ENCODE results near the gene SOS1.
A peak's percentile ranks its signal among the peaks of the same experiment; 100 is the strongest.
"Not testable (repeated sequence)": the region's sequence is repeated elsewhere in the genome, so short reads cannot be mapped to it uniquely, and the experiment has no call there.

The SOS1 gene

DNA sequence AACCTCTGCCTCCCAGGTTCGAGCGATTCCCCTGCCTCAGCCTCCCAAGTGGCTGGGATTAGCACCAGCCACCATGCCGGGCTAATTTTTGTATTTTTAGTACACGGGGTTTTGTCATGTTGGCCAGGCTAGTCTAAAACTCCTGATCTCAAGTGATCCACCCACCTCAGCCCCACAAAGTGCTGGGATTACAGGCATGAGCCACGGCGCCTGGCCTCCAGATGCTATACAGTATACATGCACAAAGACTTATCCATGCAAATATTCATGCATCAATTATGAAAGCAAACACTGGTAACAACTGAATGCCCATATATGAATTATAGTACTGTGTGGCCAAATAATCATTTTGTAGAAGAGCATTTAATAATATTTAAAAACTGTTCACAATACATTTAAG lies 36.0 kb upstream of the SOS1 start:
- no peak for DNase-seq
- H3K4me1 ChIP-seq, result peaks cover 0 to 69% (median 10%) of the 10 kb centered on the region in 4 donors
- H3K36me3 ChIP-seq, result no peaks in the 10 kb centered on the region
- H3K27ac ChIP-seq, result peak overlapping the region; percentile 7 to 37
- intact Hi-C loops (cut with DNase I; ENCODE audit: low total_unique reads), result no loop called here
- TF ChIP-seq, protein P1, sequence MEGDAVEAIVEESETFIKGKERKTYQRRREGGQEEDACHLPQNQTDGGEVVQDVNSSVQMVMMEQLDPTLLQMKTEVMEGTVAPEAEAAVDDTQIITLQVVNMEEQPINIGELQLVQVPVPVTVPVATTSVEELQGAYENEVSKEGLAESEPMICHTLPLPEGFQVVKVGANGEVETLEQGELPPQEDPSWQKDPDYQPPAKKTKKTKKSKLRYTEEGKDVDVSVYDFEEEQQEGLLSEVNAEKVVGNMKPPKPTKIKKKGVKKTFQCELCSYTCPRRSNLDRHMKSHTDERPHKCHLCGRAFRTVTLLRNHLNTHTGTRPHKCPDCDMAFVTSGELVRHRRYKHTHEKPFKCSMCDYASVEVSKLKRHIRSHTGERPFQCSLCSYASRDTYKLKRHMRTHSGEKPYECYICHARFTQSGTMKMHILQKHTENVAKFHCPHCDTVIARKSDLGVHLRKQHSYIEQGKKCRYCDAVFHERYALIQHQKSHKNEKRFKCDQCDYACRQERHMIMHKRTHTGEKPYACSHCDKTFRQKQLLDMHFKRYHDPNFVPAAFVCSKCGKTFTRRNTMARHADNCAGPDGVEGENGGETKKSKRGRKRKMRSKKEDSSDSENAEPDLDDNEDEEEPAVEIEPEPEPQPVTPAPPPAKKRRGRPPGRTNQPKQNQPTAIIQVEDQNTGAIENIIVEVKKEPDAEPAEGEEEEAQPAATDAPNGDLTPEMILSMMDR (IDR thresholded peaks at IDR 0.05), result no peak
- no peaks in the 10 kb centered on the region for H3K9me3 ChIP-seq
- H3K27me3 ChIP-seq, result no peaks in the 10 kb centered on the region
- H3K4me3 ChIP-seq, result no peak overlapping the region

- DNase-seq, result no peak
- intact Hi-C loops (cut with DNase I; ENCODE audit: low total_unique reads), result no loop called here
- no peaks in the 10 kb centered on the region for H3K9me3 ChIP-seq
- no peaks in the 10 kb centered on the region for H3K27me3 ChIP-seq
- no peak overlapping the region for H3K4me3 ChIP-seq
- TF ChIP-seq, protein P1 (IDR thresholded peaks at IDR 0.05), result no peak
- peaks cover 0 to 69% (median 7%) of the 10 kb centered on the region in 4 donors for H3K4me1 ChIP-seq
- peak overlapping the region; percentile 7 to 37 for H3K27ac ChIP-seq
- H3K36me3 ChIP-seq, result no peaks in the 10 kb centered on the region
Measured at GRCh38 chr2:39156107-39156506, 35.3 kb upstream of the SOS1 start.

DNA sequence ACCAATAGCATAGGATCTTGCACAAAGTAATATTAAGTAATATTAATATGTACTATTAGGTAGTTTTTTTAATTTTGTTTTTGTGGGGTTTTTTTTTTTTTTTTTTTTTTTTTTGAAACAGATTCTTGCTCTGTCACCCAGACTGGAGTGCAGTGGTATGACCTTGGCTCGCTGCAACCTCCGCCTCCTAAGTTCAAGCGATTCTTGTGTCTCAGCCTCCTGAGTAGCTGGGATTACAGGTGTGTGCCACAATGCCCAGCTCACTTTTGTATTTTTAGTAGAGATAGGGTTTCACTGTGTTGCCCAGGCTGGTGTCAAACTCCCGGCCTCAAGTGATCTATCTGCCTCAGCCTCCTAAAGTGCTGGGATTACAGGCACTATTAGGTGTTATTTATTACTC lies 34.7 kb upstream of the SOS1 start:
- H3K4me3 ChIP-seq; intact Hi-C loops (cut with DNase I; ENCODE audit: low total_unique reads); H3K27me3 ChIP-seq; H3K36me3 ChIP-seq; H3K9me3 ChIP-seq; DNase-seq: not testable (repeated sequence)
- Histone ChIP-seq H3K27ac (peak overlapping the region in 1 of 2 donors; percentile 49), H3K4me1 (peaks cover 0 to 69% (median 5%) of the 10 kb centered on the region in 4 donors)

DNA sequence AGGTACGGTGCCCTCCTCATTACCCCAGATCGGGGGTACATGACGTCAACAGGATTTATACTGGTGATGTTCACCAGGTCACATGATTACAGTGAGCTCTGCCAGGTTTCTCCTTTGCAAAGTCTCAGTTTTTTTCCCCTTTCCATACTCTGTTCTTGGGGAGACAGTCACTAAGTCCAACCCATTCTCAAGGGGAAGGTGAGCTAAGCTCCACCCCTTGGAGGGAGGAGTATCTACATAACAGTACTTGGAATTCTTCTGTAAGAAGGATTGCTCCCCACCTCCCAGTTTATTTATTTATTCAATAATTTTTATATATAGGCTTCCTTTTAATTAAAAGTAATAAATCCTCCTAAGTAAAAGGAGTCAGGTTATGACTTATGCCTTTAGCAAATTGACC lies 34.1 kb upstream of the SOS1 start:
- H3K9me3 ChIP-seq, result no peaks in the 10 kb centered on the region
- no peak overlapping the region for H3K4me3 ChIP-seq
- no peak for DNase-seq
- intact Hi-C loops (cut with DNase I; ENCODE audit: low total_unique reads), result no loop called here
- H3K27ac ChIP-seq, result no peak overlapping the region
- H3K36me3 ChIP-seq, result no peaks in the 10 kb centered on the region
- H3K27me3 ChIP-seq, result no peaks in the 10 kb centered on the region
- TF ChIP-seq, protein P1 (IDR thresholded peaks at IDR 0.05), result no peak
- peaks cover 0 to 63% (median 2%) of the 10 kb centered on the region in 4 donors for H3K4me1 ChIP-seq

- TF ChIP-seq, protein P1 (IDR thresholded peaks at IDR 0.05), result no peak
- Histone ChIP-seq H3K27ac (no peak overlapping the region), H3K4me3 (no peak overlapping the region), H3K4me1 (peaks cover 0 to 46% (median 1%) of the 10 kb centered on the region in 4 donors), H3K27me3 (no peaks in the 10 kb centered on the region), H3K36me3 (no peaks in the 10 kb centered on the region), H3K9me3 (no peaks in the 10 kb centered on the region)
- no peak for DNase-seq
- intact Hi-C loops (cut with DNase I; ENCODE audit: low total_unique reads), result no loop called here
Measured at GRCh38 chr2:39153312-39153711, 32.5 kb upstream of the SOS1 start.

DNA sequence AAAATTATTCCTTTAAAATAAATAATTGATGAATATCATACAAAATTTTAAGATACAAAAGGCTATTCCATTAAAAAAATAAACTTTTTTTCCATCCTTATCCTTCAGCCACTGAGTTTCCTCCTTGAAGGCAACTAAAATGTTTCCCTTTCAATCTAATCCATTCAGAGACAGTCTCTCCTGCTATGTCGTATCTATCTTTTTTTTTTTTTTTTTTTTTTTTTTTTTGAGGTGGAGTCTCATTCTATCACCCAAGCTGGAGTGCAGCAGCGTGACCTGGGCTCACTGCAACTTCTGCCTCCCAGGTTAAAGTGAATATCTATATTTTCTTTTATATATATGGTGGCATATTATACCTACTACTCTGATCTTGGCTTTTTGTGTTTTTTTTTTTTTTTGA lies 31.7 kb upstream of the SOS1 start:
- H3K9me3 ChIP-seq, result no peaks in the 10 kb centered on the region
- no peaks in the 10 kb centered on the region for H3K27me3 ChIP-seq
- intact Hi-C loops (cut with DNase I; ENCODE audit: low total_unique reads), result no loop called here
- TF ChIP-seq, protein P1 (IDR thresholded peaks at IDR 0.05), result no peak
- no peak for DNase-seq
- peaks cover 0 to 38% (median 0%) of the 10 kb centered on the region in 4 donors for H3K4me1 ChIP-seq
- no peaks in the 10 kb centered on the region for H3K36me3 ChIP-seq
- no peak overlapping the region for H3K27ac ChIP-seq
- no peak overlapping the region for H3K4me3 ChIP-seq
